Panc1 (cell line): ENCODE results near the gene CAPRIN1.

Experiments used
- CTCF ChIP-seq: fragments of 450-650 bp; IDR thresholded peaks from 2 replicates; pipeline ENCODE4 v1.5.1; 2017; ENCODE audit warnings: mild to moderate bottlenecking
- POLR2AphosphoS5 ChIP-seq: IDR thresholded peaks from 2 replicates; pipeline ENCODE4 v1.6.1; 2012; ENCODE audit warnings: mild to moderate bottlenecking, low read depth, low read length, moderate library complexity
- REST ChIP-seq, 2 experiments: IDR thresholded peaks; 2 replicates each; pipeline ENCODE4 v1.6.1; 2011 to 2012; ENCODE audit warnings: low read depth in 2 of 2, control low read depth in 1 of 2, low read length in 1 of 2, mild to moderate bottlenecking in 1 of 2, moderate library complexity in 1 of 2; ENCODE audit not compliant: insufficient read depth in 1 of 2
- TCF7L2 ChIP-seq: IDR thresholded peaks from 2 replicates; pipeline ENCODE4 v1.6.1; 2011; ENCODE audit warnings: mild to moderate bottlenecking, low read depth, low read length, inconsistent platforms

- TF ChIP-seq POLR2AphosphoS5 (no peak), CTCF (no peak), REST (IDR thresholded peaks at IDR 0.05; ENCODE audit: insufficient read depth in 1 of 2, low read depth in 2 of 2, low read length in 1 of 2) (no peak), TCF7L2 (no peak)
These were observed 44.7 kb upstream of the CAPRIN1 start for GRCh38 chr11:34006876-34007275.
